GM12878 (cell line): ENCODE measurements around the gene PPP1CA.

Source experiments
- BHLHE40 ChIP-seq, 2 experiments: fragments of 450-650 bp in 1 of 2; IDR thresholded peaks; 2 replicates each; pipeline ENCODE4 v1.6.1; 2011 to 2017; ENCODE audit warnings: low read depth in 2 of 2, borderline replicate concordance in 1 of 2, improper control_type of control experiment in 1 of 2, low read length in 1 of 2, mild to moderate bottlenecking in 1 of 2
- EGR1 ChIP-seq, 2 experiments: IDR thresholded peaks; 1 replicate in 1 of 2; 2 replicates in 1 of 2; pipeline ENCODE4 v1.6.1; 2011 to 2012; ENCODE audit warnings: low read depth in 2 of 2, low read length in 2 of 2, borderline replicate concordance in 1 of 2, mild to moderate bottlenecking in 1 of 2, moderate library complexity in 1 of 2
- EZH2 ChIP-seq: IDR thresholded peaks from 2 replicates; pipeline ENCODE4 v1.6.1; 2012; ENCODE audit warnings: low read depth, mild to moderate bottlenecking, control low read depth, inconsistent platforms, low read length, borderline replicate concordance; ENCODE audit not compliant: control insufficient read depth
- HDAC6 ChIP-seq: fragments of 200-600 bp; sonication (generic); IDR thresholded peaks from one replicate; pipeline ENCODE4 v1.8.0; 2017; ENCODE audit warnings: antibody characterized with exemption; ENCODE audit not compliant: unreplicated experiment
- HDGF ChIP-seq: fragments of 450-650 bp; IDR thresholded peaks from 2 replicates; pipeline ENCODE4 v1.6.1; 2016; ENCODE audit warnings: antibody characterized with exemption
- POLR2A ChIP-seq: IDR thresholded peaks from 2 replicates; pipeline ENCODE4 v1.6.1; 2011; ENCODE audit warnings: low read depth, mild to moderate bottlenecking, low read length
- POLR2AphosphoS5 ChIP-seq: IDR thresholded peaks from 2 replicates; pipeline ENCODE4 v1.6.1; 2011; ENCODE audit warnings: mild to moderate bottlenecking, low read length, inconsistent platforms
- SMAD1 ChIP-seq: fragments of 450-650 bp; IDR thresholded peaks from 2 replicates; pipeline ENCODE4 v1.6.1; 2018; ENCODE audit warnings: mild to moderate bottlenecking, low read depth; ENCODE audit not compliant: partially characterized antibody
- ZBED1 ChIP-seq: IDR thresholded peaks from 2 replicates; pipeline ENCODE4 v1.6.1; 2016; ENCODE audit warnings: borderline replicate concordance
- ZNF274 ChIP-seq: IDR thresholded peaks from one replicate; pipeline ENCODE4 v1.8.0; 2011; ENCODE audit not compliant: insufficient read length, insufficient read depth
- TF ChIP-seq, protein P1 (sequence below), 3 experiments: IDR thresholded peaks in 2 of 3; conservative IDR thresholded peaks in 1 of 3; 2 replicates each; pipeline ENCODE4 v1.5.1; 2011; ENCODE audit warnings: low read depth in 3 of 3, low read length in 3 of 3, mild to moderate bottlenecking in 3 of 3, control low read depth in 2 of 3, moderate library complexity in 2 of 3, inconsistent platforms in 1 of 3, mixed read lengths in 1 of 3; ENCODE audit not compliant: control insufficient read depth in 2 of 3, insufficient read depth in 1 of 3; ENCODE audit errors: extremely low read depth in 1 of 3
- TF ChIP-seq, protein P2 (sequence below): fragments of 450-650 bp; IDR thresholded peaks from 2 replicates; pipeline ENCODE4 v1.6.1; 2014; ENCODE audit warnings: mild to moderate bottlenecking
- TF ChIP-seq, protein P3 (sequence below): fragments of 450-650 bp; IDR thresholded peaks from 2 replicates; pipeline ENCODE4 v1.6.1; 2018; ENCODE audit warnings: borderline replicate concordance, mild to moderate bottlenecking; ENCODE audit not compliant: partially characterized antibody
- TF ChIP-seq, protein P4 (sequence below): fragments of 450-650 bp; IDR thresholded peaks from 2 replicates; pipeline ENCODE4 v1.6.1; 2016; ENCODE audit warnings: mild to moderate bottlenecking

DNA sequence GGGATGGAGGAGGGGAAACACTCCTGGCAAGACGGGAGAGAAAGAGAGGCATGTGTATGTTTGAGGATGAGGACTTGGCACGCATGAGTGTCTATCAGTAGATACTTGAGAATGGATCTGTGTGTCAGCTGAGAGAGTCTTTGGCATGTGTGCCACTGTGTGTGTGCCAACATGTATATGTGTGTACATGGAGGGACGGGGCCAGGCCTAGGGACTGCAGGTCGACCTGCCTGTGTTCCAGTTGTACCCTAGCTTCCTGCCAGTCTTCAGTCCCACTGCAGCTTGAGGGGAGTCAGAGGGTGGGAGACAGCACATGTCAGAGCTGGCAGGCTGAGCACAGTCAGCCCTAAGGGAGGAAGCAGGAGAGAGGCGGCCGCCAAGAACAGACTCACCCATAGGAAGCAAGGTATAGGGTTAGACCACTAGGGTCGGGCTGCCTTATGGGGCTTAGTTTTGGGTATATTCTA is 33.9 kb downstream of the PPP1CA start:
- TF ChIP-seq, protein P1, sequence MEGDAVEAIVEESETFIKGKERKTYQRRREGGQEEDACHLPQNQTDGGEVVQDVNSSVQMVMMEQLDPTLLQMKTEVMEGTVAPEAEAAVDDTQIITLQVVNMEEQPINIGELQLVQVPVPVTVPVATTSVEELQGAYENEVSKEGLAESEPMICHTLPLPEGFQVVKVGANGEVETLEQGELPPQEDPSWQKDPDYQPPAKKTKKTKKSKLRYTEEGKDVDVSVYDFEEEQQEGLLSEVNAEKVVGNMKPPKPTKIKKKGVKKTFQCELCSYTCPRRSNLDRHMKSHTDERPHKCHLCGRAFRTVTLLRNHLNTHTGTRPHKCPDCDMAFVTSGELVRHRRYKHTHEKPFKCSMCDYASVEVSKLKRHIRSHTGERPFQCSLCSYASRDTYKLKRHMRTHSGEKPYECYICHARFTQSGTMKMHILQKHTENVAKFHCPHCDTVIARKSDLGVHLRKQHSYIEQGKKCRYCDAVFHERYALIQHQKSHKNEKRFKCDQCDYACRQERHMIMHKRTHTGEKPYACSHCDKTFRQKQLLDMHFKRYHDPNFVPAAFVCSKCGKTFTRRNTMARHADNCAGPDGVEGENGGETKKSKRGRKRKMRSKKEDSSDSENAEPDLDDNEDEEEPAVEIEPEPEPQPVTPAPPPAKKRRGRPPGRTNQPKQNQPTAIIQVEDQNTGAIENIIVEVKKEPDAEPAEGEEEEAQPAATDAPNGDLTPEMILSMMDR (IDR thresholded peaks at IDR 0.05 in 2 of 3, conservative IDR thresholded peaks at IDR 0.05 in 1 of 3; ENCODE audit: control insufficient read depth in 2 of 3, extremely low read depth in 1 of 3, insufficient read depth in 1 of 3, low read depth in 3 of 3, low read length in 3 of 3), result no peak
- TF ChIP-seq POLR2A (no peak), SMAD1 (no peak), ZBED1 (no peak), BHLHE40 (IDR thresholded peaks at IDR 0.05; ENCODE audit: borderline replicate concordance in 1 of 2, low read depth in 2 of 2, low read length in 1 of 2) (no peak), EZH2 (no peak), POLR2AphosphoS5 (no peak), ZNF274 (no peak), HDGF (no peak), HDAC6 (no peak), EGR1 (IDR thresholded peaks at IDR 0.05; ENCODE audit: borderline replicate concordance in 1 of 2, low read depth in 2 of 2, low read length in 2 of 2) (no peak)
- TF ChIP-seq, protein P2, sequence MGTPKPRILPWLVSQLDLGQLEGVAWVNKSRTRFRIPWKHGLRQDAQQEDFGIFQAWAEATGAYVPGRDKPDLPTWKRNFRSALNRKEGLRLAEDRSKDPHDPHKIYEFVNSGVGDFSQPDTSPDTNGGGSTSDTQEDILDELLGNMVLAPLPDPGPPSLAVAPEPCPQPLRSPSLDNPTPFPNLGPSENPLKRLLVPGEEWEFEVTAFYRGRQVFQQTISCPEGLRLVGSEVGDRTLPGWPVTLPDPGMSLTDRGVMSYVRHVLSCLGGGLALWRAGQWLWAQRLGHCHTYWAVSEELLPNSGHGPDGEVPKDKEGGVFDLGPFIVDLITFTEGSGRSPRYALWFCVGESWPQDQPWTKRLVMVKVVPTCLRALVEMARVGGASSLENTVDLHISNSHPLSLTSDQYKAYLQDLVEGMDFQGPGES, result no peak
- TF ChIP-seq, protein P3, sequence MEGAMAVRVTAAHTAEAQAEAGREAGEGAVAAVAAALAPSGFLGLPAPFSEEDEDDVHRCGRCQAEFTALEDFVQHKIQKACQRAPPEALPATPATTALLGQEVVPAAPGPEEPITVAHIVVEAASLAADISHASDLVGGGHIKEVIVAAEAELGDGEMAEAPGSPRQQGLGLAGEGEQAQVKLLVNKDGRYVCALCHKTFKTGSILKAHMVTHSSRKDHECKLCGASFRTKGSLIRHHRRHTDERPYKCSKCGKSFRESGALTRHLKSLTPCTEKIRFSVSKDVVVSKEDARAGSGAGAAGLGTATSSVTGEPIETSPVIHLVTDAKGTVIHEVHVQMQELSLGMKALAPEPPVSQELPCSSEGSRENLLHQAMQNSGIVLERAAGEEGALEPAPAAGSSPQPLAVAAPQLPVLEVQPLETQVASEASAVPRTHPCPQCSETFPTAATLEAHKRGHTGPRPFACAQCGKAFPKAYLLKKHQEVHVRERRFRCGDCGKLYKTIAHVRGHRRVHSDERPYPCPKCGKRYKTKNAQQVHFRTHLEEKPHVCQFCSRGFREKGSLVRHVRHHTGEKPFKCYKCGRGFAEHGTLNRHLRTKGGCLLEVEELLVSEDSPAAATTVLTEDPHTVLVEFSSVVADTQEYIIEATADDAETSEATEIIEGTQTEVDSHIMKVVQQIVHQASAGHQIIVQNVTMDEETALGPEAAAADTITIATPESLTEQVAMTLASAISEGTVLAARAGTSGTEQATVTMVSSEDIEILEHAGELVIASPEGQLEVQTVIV, result no peak
- TF ChIP-seq, protein P4, sequence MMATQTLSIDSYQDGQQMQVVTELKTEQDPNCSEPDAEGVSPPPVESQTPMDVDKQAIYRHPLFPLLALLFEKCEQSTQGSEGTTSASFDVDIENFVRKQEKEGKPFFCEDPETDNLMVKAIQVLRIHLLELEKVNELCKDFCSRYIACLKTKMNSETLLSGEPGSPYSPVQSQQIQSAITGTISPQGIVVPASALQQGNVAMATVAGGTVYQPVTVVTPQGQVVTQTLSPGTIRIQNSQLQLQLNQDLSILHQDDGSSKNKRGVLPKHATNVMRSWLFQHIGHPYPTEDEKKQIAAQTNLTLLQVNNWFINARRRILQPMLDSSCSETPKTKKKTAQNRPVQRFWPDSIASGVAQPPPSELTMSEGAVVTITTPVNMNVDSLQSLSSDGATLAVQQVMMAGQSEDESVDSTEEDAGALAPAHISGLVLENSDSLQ, result no peak
